Stimulated activated CD4-positive, alpha-beta T cell treated with anti-CD3 and anti-CD28 coated beads, Interleukin-15, amount 100 ng/mL, for 24 hours (primary cell): ENCODE measurements around the gene NELFE.
"Not testable (repeated sequence)": the region's sequence is repeated elsewhere in the genome, so short reads cannot be mapped to it uniquely, and the experiment has no call there.

Experiments
- DNase-seq: peaks from one replicate; pipeline ENCODE4 v3.0.0-alpha.2; 2020

The NELFE gene

DNA sequence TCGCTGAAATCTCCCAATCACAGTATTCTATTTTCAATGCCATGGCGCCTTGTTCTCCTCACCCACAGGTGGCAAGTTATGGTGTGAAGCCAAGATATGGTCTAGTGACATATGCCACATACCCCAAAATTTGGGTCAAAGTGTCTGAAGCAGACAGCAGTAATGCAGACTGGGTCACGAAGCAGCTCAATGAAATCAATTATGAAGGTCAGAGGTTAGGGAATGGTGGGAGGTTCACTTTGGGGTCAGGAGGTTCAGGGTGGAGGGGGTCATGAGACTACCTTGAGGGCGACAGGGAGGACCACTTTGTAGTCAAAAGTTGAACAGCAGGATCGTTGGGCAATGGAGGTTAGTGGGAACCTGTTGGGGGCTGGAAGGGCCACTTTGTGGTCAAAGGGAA lies 10.5 kb downstream of the NELFE start:
- no peak for DNase-seq

- DNase-seq: no peak
Measured at GRCh38 chr6:31947864-31948263, 10.9 kb downstream of the NELFE start.

DNA sequence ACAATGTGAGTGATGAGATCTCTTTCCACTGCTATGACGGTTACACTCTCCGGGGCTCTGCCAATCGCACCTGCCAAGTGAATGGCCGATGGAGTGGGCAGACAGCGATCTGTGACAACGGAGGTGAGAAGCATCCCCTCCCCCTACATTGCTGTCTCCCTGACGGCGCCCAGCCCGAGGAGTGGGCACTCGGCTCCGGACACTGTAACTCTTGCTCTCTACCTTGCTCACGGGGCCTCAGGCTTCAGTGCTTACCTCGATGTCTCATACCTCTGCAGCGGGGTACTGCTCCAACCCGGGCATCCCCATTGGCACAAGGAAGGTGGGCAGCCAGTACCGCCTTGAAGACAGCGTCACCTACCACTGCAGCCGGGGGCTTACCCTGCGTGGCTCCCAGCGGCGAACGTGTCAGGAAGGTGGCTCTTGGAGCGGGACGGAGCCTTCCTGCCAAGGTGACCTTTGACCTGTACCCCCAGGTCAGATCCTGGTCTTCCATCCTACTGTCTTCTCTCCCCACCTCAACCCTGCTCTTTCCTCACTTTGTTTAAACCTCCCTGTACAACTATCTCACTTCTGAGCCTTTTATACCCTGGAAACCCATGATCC lies 11.6 kb downstream of the NELFE start:
- DNase-seq: no peak

- no peak for DNase-seq
Measured at GRCh38 chr6:31946370-31946885, 12.3 kb downstream of the NELFE start.

- peak; percentile 27 for DNase-seq
Measured at GRCh38 chr6:31945507-31946369, 13.0 kb downstream of the NELFE start, which contains the start of gene CFB. Gene CFB, plus strand, starts transcription at chr6:31946095. Its CDS starts 127 bp downstream, at chr6:31946222.

DNA sequence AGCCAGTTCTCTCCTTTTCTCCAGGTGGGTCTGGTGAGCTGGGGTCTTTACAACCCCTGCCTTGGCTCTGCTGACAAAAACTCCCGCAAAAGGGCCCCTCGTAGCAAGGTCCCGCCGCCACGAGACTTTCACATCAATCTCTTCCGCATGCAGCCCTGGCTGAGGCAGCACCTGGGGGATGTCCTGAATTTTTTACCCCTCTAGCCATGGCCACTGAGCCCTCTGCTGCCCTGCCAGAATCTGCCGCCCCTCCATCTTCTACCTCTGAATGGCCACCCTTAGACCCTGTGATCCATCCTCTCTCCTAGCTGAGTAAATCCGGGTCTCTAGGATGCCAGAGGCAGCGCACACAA lies 13.6 kb downstream of the NELFE start:
- no peak for DNase-seq

DNA sequence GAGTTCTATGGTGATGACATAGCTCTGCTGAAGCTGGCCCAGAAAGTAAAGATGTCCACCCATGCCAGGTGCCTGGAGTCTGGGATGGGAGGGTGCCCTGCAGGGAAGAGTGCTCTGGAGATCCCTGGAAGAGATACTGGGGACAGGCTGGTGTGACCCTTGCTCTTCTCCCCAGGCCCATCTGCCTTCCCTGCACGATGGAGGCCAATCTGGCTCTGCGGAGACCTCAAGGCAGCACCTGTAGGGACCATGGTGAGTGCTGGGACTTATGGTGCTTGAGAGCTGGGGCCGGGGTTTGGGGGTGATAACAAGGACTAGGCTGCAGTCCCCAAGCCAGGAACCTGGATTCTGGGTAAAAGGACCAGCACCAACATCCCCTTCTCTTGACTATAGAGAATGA lies 15.0 kb downstream of the NELFE start:
- DNase-seq: no peak

GRCh38 chr6:31940256-31940664 lies 18.5 kb downstream of the NELFE start:
- no peak for DNase-seq

- no peak for DNase-seq
Measured at GRCh38 chr6:31935823-31936222, 22.9 kb downstream of the NELFE start.

DNA sequence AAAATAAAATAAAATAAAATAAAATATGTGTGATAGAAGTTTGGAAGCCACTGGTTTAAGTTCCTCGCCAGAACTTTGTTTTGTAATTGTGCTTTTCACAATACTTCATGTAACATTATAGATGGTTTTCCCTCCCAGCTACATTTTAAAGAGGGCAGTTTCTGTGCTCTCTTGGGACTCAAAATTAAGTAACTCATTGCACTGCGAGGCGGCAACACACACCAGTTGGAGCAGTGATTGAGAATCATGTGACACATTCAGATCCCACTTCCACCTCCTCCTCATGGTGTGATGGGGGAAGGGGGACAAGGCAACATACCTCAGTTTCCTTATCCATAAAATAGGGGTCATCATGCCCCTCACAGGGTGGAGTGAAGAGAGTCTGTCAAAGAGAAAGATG lies 23.8 kb downstream of the NELFE start:
- no peak for DNase-seq

DNA sequence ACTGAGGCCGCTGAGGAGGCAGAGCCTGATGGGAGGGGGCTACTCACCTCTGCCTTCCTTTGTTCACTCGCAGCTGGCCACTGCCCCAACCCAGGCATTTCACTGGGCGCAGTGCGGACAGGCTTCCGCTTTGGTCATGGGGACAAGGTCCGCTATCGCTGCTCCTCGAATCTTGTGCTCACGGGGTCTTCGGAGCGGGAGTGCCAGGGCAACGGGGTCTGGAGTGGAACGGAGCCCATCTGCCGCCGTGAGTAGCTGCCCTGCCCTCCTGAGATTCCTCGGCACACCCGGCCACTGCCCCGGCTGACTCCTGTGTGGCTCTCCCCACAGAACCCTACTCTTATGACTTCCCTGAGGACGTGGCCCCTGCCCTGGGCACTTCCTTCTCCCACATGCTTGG lies 25.2 kb downstream of the NELFE start:
- no peak for DNase-seq

GRCh38 chr6:31932137-31932536 lies 26.6 kb downstream of the NELFE start:
- not testable (repeated sequence) for DNase-seq

- no peak for DNase-seq
Measured at GRCh38 chr6:31930962-31931361, 27.8 kb downstream of the NELFE start.

GRCh38 chr6:31928672-31928939 lies 30.2 kb downstream of the NELFE start:
- no peak for DNase-seq

GRCh38 chr6:31927863-31928671 lies 30.7 kb downstream of the NELFE start:
- no peak for DNase-seq

GRCh38 chr6:31927242-31927862 lies 31.4 kb downstream of the NELFE start, which contains the start of gene C2:
Gene C2, plus strand, starts transcription at chr6:31927717. Its CDS starts 36 bp downstream, at chr6:31927753.
- DNase-seq: no peak

DNA sequence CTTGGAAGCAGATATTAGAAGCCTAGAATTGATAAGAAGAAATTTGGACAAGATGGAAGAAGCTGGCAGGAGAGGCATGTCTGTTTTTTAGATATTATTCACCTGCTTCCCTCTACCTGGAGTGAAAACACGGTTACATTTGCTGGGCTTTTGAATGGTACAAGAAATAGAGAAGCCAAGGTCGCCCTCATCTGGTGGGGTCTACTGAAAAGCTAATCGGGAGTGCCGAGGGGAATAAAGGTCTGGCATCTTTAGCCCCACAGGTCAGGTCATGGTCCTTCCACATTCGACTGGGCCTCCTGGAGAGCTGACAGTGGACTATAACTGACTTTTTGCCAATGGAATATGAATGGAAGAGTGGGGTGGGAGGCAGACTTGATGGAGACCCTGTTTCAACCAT lies 35.8 kb downstream of the NELFE start:
- DNase-seq: peak; percentile 35

DNA sequence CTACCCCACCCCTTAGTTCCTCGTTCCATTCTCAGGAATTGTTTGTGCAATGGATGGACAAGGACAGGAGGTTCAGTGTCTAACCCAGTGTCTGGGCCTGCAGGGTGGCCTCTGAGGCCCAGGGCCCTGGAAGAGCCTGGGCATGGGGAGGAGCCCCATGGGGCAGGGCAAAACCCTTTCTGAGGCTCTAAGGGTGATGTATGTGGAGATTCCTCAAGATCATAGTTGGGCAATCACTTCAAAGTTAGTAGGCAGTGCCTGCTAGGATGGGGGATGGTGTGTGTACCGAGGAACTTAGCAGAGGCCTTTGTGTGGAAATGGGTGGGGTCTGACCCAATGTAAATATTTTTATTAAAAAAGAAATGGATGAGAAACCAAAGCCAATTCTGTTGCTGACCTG lies 38.0 kb downstream of the NELFE start:
- DNase-seq: no peak

GRCh38 chr6:31919624-31920303 lies 39.0 kb downstream of the NELFE start:
- no peak for DNase-seq

DNA sequence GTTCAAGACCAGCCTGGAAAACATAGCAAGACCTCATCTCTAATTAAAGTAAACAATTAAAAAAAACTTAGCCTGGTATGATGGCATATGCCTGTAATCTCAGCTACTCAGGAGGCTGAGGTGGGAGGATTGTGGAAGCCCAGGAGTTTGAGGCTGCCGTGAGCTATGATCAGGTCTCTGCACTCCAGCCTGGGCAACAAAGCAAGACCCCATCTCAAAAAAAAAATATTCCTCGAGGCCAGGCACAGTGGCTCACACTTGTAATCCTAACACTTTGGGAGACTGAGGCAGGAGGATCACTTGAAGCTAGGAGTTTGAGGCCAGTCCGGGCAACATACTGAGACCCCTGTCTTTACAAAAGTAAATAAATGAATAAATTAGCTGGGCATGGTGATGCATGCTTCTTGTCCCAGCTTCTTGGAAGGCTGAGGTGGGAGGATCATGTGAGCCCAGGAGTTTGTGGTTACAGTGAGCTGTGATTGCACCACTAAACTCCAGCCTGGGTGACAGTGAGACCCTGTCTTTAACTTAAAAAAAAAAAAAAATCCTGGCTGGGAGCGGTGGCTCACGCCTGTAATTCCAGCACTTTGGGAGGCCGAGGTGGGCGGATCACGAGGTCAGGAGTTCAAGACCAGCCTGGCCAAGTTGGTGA lies 40.6 kb downstream of the NELFE start:
- no peak for DNase-seq

DNA sequence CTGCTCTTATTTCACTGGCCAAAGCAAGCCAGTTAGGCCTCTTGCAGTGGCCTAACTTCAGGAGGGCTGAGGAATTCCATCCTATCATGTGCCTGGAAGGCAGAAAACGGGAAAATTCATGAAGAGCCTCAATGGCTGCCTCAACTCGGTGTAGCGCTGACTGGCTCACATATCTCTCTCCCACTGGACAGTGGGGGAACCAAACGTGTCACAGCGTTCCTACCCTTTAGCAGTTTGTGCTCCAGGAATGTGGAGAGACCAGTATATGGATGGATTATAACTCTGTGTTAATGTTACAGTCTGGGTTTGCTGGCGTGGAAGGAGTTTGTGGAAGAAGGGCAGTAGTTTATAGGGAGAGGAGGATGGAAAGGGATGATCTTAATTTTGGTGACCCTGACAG lies 43.0 kb downstream of the NELFE start:
- DNase-seq: no peak

- DNase-seq: no peak
Measured at GRCh38 chr6:31915351-31915750, 43.4 kb downstream of the NELFE start.
